Glutamatergic neuron (in vitro differentiated cells): Measurements from ENCODE around the gene PTPN14. TPM values are rescaled to one million over a fixed set of nuclear protein-coding genes. Genes with fewer than 3 reads are reported as not detected.

Experiments
- DNase-seq: peaks from one replicate; pipeline ENCODE4 v3.0.0; 2022
- H3K27ac Mint-ChIP-seq: one replicate; pipeline ENCODE4 v1.8.0; 2020; ENCODE audit warnings: mild to moderate bottlenecking, mixed read lengths, inconsistent platforms; ENCODE audit not compliant: unreplicated experiment
- H3K27me3 Mint-ChIP-seq: one replicate; pipeline ENCODE4 v1.8.0; 2020; ENCODE audit warnings: mild to moderate bottlenecking, moderate library complexity, mixed read lengths, inconsistent platforms; ENCODE audit not compliant: unreplicated experiment
- H3K36me3 Mint-ChIP-seq: one replicate; pipeline ENCODE4 v1.8.0; 2020; ENCODE audit warnings: mild to moderate bottlenecking, mixed read lengths, inconsistent platforms; ENCODE audit not compliant: unreplicated experiment
- H3K4me1 Mint-ChIP-seq: one replicate; pipeline ENCODE4 v1.8.0; 2020; ENCODE audit warnings: mild to moderate bottlenecking, low read depth, mixed read lengths, inconsistent platforms; ENCODE audit not compliant: unreplicated experiment
- H3K4me3 Mint-ChIP-seq: one replicate; pipeline ENCODE4 v1.8.0; 2020; ENCODE audit warnings: mild to moderate bottlenecking, mixed read lengths, inconsistent platforms; ENCODE audit not compliant: unreplicated experiment
- H3K9me3 Mint-ChIP-seq: one replicate; pipeline ENCODE4 v1.8.0; 2020; ENCODE audit warnings: mild to moderate bottlenecking, moderate library complexity, mixed read lengths, inconsistent platforms; ENCODE audit not compliant: unreplicated experiment
- total RNA-seq: library from RNA; stranded (reverse); fragmentation: NEBNext Ultra II Directional; extraction: Animal tissue kit (Norgen Biotek cat#: 25700); gene quantifications from one replicate; pipeline ENCODE4 v1.2.1, GENCODE V29; 2021; ENCODE audit not compliant: unreplicated experiment
- TF ChIP-seq, protein P1 (sequence below): fragments of 200-600 bp; sonication (generic); IDR thresholded peaks from one replicate; pipeline ENCODE4 v1.5.0; 2021; ENCODE audit not compliant: partially characterized antibody, unreplicated experiment

The PTPN14 gene
- total RNA-seq, 1 donor from 2014 or later: 1.7 TPM

DNA sequence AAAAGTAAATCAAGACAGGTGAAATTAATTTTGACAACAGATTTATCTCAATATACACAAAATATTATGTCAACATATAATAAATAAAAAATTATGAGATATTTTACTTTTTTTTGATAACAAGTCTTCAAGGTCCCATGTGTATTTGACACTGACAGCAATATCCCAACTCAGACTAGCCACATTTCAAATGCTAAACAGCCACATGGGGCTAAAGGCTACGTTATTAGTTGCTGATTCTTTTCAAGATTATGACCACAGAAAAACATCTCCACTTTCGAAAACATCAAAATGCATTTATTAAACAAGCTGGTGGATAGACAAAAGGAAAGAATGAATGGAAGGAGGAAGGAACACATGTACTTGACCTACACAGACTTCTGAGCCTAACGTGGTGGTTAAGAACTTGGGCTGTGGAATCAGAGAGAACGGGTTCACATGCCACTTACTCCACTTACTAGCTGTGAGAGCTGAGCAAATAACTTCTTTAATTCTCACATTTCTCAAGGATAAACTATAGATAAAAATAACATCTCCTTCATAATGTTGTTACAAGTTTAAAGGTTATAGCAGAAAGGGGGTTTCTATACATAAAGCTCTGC lies 13.4 kb downstream of the PTPN14 start:
- H3K36me3 Mint-ChIP-seq: no peaks in the 10 kb centered on the region
- H3K9me3 Mint-ChIP-seq: peaks cover 4% of the 10 kb centered on the region
- no peak overlapping the region for H3K27ac Mint-ChIP-seq
- no peak for DNase-seq
- TF ChIP-seq, protein P1, sequence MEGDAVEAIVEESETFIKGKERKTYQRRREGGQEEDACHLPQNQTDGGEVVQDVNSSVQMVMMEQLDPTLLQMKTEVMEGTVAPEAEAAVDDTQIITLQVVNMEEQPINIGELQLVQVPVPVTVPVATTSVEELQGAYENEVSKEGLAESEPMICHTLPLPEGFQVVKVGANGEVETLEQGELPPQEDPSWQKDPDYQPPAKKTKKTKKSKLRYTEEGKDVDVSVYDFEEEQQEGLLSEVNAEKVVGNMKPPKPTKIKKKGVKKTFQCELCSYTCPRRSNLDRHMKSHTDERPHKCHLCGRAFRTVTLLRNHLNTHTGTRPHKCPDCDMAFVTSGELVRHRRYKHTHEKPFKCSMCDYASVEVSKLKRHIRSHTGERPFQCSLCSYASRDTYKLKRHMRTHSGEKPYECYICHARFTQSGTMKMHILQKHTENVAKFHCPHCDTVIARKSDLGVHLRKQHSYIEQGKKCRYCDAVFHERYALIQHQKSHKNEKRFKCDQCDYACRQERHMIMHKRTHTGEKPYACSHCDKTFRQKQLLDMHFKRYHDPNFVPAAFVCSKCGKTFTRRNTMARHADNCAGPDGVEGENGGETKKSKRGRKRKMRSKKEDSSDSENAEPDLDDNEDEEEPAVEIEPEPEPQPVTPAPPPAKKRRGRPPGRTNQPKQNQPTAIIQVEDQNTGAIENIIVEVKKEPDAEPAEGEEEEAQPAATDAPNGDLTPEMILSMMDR: no peak
- H3K4me1 Mint-ChIP-seq: peaks cover 31% of the 10 kb centered on the region
- no peak overlapping the region for H3K4me3 Mint-ChIP-seq
- no peaks in the 10 kb centered on the region for H3K27me3 Mint-ChIP-seq

DNA sequence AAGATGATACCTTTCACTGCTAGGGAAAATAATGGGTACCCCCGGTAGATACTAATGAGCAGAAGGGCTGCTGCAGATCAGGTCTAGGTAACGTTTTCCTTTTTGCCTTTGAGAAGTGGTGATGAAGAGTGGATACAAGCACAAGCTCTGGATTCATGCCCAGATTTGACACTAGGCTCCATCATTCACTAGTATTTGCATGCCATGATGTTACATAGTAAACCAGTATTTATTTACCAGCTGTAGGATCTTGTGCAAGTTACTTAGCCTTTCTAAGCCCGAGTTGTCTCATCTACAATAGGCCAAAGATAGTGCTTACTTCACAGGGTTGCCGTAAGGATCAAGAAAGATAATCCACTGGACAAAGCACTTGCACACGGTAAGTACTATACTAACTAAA lies 14.2 kb downstream of the PTPN14 start:
- no peak for DNase-seq
- TF ChIP-seq, protein P1: no peak
- Mint-ChIP-seq H3K36me3 (no peaks in the 10 kb centered on the region), H3K9me3 (peaks cover 4% of the 10 kb centered on the region), H3K27ac (no peak overlapping the region), H3K4me3 (no peak overlapping the region), H3K4me1 (peaks cover 27% of the 10 kb centered on the region), H3K27me3 (no peaks in the 10 kb centered on the region)

DNA sequence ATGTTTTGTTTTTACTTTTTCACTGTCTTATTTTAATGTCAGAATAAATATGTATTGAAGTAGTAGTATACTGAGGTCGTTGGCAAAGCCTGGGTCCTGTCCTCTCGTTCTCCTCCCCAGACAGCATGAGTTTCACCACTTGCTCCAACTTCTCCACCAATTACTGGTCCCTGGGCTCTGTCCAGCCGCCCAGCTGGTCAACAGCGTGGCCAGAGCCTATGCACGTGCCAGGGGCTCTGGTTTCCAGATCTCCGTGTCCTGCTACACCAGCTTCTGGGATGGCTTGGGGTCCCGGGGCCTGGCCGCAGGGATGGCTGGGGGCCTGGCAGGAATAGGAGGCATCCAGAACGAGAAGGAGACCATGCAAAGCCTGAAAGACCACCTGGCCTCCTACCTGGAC lies 19.3 kb downstream of the PTPN14 start:
- Mint-ChIP-seq H3K4me3 (no peak overlapping the region), H3K9me3 (no peaks in the 10 kb centered on the region), H3K36me3 (no peaks in the 10 kb centered on the region), H3K4me1 (peaks cover 1% of the 10 kb centered on the region), H3K27ac (no peak overlapping the region), H3K27me3 (no peaks in the 10 kb centered on the region)
- TF ChIP-seq, protein P1: no peak
- no peak for DNase-seq

DNA sequence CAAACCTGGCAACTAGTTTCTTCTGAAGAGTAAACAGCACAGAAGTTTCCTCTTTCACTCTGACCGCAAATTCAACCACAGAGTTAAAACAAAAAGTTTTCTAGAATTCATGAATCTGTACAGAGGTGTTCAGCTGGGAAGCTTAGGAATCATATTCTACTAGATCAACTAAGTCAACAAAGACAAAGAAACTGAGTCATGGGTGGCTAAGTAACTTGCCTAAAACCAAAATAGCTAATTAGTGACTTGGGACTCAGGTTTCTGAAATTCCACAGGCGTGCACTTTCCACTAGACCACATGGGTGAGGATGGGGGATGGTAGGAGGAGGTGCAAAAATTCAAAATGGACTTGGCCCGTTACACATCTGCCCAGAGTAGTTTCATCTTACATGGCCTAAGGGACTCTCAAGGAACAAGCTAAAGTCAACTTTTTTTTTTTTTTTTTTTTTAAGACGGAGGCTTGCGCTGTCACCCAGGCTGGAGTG lies 25.8 kb downstream of the PTPN14 start:
- Mint-ChIP-seq H3K4me3 (no peak overlapping the region), H3K4me1 (peaks cover 9% of the 10 kb centered on the region), H3K36me3 (no peaks in the 10 kb centered on the region), H3K27me3 (no peaks in the 10 kb centered on the region), H3K27ac (no peak overlapping the region), H3K9me3 (no peaks in the 10 kb centered on the region)
- DNase-seq: no peak
- TF ChIP-seq, protein P1: no peak

DNA sequence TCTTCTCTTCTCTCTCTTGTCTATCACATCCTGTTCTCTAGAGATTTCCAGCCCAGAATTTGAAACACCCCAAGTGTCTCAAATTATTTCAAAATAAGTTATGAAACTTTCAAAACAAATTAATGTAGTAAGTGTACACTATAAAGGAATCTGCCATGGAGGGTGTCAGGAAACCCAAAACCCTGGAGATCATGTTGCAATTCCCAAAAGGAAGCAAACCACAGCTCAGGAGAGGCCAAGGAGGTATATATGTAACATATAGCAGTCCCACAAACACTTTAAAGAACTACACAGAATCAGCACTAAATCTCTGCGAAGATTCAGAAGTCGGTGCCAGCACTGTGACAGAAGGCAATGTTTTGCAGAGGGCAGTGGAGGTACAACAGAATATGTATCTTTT lies 26.6 kb downstream of the PTPN14 start:
- no peaks in the 10 kb centered on the region for H3K9me3 Mint-ChIP-seq
- DNase-seq: no peak
- no peaks in the 10 kb centered on the region for H3K36me3 Mint-ChIP-seq
- H3K4me1 Mint-ChIP-seq: peaks cover 10% of the 10 kb centered on the region
- peaks cover 1% of the 10 kb centered on the region for H3K27me3 Mint-ChIP-seq
- no peak overlapping the region for H3K27ac Mint-ChIP-seq
- TF ChIP-seq, protein P1: no peak
- H3K4me3 Mint-ChIP-seq: no peak overlapping the region
